HG03045 (cell line): Measurements from ENCODE around the gene UGT8.
"Not testable (repeated sequence)": the region's sequence is repeated elsewhere in the genome, so short reads cannot be mapped to it uniquely, and the experiment has no call there.

Source experiments
- ATAC-seq: cut with Tn5 transposase; IDR thresholded peaks from one replicate; pipeline ENCODE4 v1.9.1; 2021; ENCODE audit warnings: mild to moderate bottlenecking, moderate library complexity; ENCODE audit not compliant: unreplicated experiment

The UGT8 gene, protein sequence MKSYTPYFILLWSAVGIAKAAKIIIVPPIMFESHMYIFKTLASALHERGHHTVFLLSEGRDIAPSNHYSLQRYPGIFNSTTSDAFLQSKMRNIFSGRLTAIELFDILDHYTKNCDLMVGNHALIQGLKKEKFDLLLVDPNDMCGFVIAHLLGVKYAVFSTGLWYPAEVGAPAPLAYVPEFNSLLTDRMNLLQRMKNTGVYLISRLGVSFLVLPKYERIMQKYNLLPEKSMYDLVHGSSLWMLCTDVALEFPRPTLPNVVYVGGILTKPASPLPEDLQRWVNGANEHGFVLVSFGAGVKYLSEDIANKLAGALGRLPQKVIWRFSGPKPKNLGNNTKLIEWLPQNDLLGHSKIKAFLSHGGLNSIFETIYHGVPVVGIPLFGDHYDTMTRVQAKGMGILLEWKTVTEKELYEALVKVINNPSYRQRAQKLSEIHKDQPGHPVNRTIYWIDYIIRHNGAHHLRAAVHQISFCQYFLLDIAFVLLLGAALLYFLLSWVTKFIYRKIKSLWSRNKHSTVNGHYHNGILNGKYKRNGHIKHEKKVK

DNA sequence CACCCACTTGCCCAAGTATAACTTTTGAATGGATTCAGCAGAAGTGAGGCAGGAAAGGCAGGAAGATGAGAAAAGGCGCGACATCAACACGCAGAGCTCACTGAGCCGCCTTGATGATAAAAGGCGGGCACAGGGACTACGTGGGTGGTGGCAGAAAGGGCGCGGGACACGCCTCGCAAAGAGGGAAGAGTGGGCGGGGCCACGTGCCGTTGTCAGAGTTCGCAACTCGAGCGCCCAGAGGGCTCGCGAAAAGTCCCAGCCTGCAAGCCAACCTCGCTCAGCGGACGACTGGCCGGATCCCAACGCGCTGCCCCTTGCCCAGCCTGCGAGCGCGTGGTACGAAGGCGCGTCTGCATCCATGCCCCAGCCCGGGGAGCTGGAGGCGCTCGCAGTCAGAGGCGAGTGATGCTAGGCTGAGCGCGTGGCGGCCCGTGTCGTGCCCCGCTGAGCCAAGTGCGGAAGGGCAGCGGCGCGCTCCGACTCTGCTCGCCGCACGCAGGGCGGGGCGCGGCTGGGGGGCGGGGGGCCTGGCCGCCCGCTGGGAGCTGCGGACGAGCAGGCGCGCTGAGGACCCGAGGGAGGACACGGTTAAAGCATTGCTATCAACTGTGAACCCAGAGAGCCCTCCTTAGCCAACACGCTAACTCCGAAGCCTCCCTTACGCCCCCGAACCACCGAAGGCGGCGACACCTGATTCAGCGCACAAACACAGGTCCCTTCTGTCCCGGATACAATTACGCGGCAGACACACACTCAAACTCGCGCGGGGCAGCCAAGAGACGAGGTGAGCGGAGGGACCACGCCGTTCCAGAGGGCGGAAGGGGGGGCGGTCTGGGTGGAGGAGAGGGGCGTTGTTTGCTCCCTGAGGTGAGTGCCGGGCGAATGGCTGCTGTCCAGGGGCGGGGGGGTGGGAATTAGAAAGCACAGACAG is at the start of gene UGT8:
Gene UGT8 (plus strand): TSS at position 617 of the 931 bp plus-strand sequence. CDS start 24,074 bp downstream, outside the sequence.
- peak; percentile 51 for ATAC-seq

DNA sequence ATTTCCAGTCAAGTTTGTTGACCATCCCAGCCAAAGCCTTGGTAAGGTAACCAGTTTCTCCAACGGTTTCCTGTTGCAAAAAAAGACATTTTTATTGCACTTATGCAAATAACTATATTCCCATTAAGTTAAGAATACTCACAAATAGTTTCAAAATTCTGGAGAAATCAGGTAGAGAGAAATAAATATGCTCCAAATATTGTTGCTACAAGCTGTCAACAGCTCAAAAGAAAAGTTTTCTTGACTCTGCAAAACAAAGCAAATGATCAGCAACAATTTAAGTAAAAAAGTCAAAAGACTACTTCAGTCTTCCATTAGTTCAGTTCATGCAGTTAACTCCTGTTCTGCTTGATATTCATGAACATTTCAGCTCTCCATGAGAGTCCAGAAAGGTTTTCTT is 49.0 kb upstream of the UGT8 start:
- no peak for ATAC-seq

DNA sequence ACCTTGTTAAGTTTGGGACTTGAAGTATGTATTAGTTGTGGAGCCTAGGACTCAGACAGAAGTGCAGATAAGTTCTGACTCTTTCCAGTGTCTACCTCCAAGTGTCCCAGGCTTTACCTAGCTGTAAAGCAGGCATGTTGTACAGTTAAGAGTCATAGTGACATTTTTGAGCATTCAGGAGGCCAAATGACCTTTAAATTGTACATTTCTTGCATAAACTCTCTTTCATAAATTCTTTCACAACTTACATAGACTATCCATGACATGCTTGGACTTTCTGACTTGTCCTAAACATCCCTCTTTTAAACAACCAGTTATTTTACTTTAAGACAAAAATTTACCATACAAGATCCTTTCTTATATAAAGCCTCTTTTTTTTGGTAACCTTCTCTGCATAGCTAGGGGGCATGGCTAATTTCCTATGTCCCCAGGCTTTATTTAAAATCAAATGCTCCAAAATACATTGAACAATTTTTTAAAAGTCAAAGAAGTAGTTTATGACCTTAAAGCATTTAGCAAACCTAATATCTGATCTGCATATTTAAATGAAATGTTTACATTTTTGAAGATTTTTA is 40.1 kb upstream of the UGT8 start:
- ATAC-seq, result no peak

DNA sequence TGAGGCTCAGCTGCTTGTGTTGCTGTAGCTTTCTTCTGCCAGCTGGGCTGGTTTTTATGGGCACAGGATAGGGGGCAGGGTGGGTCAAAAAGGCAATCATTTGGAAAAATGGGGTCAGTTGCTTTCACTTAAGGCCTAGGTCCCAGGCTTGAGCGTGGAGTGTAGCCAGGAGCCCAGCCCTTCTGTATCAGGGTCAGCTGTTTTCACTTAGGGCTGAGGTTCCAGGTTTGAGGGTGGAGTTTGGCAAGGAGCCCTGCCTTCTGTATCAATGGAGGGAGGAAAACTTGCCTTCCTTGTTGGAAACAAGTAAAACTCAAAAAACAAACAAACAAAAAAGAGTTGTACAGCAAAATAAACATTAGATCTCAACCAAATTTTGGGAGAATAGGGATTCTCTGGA is 37.0 kb upstream of the UGT8 start:
- no peak for ATAC-seq

DNA sequence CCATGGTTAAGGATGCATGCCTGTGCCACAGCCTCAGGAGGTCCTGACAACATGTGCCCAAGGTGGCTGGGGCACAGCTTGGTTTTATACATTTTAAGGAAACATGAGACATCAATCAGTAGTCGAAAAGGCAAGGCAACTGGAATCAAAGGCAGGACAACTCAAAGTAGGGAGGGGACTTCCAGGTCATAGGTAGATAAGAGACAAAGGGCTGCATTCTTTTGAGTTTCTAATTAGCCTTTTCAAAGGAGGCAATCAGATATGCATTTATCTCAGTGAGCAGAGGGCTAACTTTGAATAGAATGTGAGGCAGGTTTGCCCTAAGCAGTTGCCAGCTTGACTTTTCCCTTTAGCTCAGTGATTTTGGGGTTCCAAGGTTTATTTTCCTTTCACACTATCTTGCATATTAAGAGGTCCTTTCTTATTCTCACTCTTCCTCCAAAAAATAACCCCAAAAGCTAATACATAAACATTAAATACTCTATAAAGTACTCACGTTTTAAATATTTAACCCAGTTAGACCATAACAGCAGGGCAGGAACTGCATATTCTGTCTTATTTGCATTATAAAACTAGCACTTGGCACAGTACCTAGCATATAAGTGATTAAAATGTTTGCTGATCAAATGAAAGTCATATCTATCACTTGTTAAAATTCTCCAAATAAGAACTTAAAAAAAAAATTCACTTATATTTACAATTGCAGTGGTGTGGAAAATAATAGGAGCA is 36.3 kb upstream of the UGT8 start:
- ATAC-seq, result no peak

DNA sequence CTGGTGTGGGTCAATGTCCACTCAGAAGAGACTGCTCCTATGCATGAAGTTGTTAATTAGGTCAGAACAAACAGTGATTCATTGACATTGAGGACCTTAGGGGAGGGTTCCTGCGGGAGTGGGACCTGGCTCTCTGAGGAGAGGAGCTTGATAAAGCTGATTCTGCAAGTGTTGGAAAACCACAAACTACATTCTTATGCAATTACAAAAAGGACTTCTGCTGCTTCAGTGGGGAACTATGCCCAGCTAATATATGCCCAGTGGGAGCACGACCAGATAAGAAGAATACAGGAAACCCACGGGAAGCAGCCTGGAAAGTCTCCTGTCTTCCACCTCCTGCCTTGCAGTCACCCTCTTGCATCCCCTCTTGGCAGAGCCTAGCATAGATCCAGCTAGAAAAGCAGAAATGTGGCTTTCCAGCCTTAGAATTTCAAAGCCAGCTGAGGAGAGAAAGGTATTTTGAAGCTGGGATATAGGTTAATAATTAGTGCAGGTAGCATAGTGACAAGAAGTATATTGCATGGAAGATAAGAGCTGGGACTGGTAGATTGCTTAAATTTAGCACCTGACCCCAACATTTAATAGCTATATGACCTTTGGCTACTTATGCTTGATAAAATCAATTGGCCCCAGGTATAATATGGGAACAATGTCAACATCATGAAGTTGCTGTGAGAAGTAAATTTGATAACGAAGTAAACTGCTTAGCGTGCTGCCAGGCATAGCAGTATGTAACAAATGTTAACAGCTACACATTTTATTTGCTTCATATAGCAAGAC is 34.9 kb upstream of the UGT8 start:
- no peak for ATAC-seq

DNA sequence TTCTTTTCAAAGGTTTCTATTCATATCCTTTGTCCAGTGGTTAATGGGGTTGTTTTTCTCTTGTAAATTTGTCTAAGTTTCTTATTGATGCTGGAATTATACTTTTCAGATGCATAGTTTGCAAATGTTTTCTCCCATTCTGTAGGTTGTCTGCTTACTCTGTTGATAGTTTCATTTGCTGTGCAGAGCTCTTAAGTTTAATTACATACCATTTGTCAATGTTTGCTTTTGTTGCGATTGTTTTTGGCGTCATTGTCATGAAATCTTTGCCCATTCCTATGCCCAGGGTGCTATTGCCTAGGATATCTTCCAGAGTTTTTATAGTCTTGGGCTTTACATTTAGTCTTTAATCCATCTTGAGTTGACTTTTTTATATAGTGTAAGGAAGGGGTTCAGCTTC is 21.2 kb upstream of the UGT8 start:
- no peak for ATAC-seq

DNA sequence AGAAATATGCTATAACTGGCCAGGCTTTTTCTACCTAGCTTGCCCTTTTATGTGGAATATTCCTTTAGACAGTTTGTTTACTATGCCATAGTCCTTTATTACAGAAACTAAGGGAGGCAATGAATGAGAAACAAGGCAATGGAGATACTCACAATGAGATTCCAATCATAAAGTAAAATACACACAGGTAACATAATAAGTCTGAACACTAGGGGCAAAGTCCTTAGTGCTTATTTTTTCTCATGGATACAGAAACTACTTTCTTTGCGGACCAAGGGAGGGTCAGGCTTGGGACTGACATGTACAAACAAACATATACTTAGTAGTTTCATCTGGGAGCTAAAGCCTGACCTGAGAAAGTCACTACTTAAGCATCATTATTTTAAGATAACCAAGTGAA is 16.0 kb upstream of the UGT8 start:
- no peak for ATAC-seq

DNA sequence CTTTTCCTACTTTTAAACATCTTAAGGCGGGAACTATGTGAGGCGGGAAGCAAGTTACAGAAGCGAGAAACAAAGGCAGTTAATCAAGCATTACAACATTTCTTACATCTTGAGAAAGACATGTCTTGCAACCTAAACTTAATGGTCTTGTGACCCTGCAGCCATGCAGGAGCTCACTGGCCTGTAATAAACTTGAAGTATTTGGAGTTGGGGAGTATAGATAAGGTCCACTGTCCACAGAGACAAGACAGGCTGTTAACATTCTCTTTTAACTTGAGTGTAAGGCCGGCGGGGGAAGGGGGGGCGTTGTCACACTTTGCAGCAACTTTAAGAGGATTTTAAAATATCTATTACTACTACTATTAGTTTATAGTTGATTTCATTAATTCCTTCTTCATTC is 10.3 kb upstream of the UGT8 start:
- ATAC-seq, result no peak

DNA sequence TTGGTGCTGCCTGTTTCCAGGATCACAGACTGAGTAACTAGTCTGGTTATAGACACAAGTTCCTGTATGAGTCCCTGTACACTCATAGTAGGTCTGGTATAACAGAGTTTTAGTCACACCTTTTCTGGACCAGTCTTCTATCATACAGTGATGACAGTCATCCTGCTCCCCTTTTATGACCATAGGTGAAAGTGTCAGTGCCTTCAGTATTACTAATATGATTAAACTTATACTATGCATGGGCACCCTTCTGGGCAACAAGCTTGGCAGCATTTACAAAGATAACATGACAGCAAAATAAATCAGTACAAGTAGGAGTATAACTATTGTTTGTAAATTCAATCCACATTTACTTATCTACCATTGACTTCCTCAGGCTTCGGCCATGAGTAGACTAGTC is 8.2 kb upstream of the UGT8 start:
- ATAC-seq, result not testable (repeated sequence)

DNA sequence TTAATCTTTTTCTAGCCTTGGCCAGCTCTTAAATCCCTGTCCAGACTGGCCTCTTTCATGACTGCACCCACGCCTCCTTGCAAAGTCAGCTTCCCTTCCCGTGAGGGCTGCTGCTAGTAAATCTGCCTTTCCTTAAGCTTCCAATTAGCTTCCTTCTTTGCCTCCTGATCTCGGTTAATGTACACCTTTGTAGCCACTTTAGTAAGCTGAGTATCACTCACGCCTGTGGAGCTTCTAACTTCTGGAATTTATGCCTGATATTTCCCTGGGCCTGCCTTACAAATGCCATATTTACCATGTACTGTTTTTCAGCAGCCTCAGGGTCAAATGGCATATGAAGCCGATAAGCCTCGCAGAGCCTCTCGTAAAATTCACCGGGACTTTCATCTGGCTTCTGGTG is 5.1 kb upstream of the UGT8 start:
- ATAC-seq, result no peak

DNA sequence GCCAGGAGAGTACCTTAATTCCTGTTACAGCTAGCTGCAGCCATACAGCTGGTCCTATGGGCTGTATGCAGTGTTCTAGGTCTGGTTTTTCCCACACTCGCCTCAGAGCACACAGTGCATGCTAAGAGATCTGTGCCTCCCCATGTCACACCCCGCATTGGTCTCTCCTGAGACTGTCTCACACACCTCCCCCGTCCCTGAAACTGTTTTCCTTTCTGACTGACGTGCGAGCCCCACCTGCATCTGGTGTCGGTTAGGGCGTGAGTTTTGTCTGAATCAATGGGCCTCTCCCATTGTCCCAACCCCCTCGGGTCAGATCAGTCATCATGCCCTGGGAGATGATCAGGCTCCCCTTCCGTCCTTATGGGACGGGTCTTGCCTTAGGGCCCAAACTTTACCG is 3.4 kb upstream of the UGT8 start:
- no peak for ATAC-seq

DNA sequence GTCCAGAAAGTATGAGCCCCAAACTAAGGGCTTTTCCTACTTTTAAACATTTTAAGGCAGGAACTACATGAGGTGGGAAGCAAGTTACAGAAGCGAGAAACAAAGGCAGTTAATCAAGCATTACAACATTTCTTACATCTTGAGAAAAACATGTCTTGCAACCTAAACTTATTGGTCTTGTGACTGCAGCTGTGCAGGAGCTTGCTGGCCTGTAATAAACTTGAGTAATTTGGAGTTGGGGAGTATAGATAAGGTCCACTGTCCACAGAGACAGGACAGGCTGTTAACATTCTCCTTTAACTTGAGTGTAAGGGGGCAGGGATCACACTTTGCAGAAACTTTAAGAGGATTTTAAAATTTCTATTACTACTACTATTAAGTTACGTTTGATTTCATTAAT is 2.7 kb upstream of the UGT8 start:
- no peak for ATAC-seq

DNA sequence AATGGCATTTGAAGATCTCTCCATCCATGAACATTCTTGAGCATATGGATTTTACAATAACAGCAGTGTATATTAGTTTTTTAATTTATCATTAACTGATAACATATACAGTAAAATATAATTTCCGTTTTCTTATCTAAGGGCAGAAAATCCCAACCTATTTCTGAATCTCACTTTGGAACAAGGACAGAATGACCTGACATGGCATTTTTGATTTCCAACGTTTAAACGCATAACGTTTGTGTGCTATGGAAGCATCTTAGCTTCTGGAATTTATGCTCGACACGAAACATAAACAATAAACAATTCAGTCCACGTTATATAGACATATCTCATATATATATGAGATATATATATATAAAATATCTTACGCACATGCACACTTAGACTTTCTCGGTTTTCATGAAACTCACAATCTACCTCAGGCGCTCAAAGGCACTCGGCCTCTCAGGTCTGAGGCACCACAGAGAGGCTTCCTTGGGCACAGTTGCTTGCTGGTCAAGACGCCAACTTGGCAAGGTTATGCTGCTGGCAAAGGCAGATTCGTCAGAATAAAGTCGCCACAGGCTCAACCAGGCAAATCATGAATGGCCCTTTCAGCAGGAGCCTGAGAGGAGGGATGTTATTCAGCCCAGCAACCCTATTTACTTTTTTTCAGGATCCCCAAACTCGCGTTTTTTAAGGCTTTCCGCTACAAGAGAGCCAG is 1.0 kb upstream of the UGT8 start:
- ATAC-seq, result no peak

DNA sequence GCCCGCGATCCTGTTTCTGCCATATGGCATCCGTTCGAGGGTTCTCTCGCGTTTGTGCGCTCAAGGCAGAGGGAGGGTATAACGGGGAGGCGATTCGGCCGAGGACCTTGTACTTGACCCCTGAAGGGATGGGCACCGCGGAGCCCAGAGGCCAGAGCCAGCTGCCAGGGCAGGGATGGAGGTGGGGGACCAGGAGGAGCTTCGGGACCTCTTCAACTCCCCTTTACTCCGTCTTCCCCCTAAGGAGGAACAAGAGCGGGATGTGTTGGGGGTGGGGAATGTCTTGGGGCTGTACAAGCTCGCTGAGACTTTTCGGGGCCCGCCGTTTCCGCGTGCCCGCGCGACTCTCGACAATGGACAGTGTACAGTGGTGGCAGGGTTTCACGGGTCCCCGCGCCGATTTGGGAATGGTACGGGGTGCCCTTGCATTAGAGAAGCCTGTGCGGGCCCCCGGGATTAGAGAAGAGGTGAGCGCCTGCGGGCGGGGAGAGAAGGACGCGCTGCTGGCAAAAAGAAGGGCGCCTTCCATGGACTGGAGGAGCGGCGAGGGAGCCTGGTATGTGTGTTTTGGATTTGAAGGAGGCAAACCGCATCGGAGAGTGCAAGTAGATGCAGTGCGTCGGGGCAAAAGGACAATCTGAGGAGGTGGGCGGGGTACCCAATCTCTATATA is 760 bp downstream of the UGT8 start:
- no peak for ATAC-seq

DNA sequence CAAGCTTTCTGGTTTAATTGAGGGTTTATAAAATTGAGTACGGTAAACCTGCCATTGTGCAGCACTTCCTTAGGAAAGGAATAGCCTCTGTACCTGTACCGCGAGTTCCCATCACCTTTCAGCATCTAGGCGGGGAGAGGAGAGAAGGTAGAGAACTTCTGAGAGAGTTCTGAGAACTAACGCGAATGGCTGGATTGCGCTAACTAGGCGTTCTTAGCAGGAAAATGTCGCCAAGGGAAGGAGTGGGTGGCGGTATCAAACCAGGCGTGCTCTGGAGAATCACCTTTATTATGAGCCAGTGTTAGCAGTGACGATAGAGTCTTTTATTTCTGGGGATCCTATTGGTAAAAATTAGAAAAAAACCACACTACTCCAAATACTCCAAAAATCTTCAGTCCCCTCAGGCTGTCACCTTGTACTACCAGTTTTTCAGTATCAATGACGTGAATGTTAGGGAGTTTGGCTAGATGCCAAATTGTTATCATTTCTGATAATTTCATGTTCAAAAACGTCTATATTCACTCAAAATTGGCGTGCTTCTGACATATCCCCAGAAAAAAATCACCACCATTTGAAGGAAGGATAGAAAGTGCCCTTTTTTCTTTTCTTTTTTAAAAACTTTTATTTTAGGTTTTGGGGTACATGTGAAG is 1.4 kb downstream of the UGT8 start:
- no peak for ATAC-seq

DNA sequence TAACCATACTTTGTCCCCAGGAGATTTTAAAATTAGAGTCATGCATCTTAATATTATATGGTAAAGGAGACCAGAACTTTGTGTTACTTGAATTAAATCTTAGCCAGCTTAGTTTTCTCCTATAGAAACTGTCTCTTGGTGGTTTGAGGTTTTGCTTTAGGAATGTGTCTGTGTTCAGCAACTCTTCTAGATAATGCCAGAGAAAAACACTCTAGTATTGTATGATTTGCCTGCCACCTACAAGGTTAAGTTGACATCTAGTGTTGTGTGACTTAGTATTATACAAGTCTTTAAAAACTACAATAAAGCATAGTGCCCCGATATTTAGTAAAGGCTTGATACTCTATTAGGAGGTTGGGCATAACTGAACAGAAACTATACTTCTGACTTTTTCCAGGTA is 2.1 kb downstream of the UGT8 start:
- no peak for ATAC-seq

DNA sequence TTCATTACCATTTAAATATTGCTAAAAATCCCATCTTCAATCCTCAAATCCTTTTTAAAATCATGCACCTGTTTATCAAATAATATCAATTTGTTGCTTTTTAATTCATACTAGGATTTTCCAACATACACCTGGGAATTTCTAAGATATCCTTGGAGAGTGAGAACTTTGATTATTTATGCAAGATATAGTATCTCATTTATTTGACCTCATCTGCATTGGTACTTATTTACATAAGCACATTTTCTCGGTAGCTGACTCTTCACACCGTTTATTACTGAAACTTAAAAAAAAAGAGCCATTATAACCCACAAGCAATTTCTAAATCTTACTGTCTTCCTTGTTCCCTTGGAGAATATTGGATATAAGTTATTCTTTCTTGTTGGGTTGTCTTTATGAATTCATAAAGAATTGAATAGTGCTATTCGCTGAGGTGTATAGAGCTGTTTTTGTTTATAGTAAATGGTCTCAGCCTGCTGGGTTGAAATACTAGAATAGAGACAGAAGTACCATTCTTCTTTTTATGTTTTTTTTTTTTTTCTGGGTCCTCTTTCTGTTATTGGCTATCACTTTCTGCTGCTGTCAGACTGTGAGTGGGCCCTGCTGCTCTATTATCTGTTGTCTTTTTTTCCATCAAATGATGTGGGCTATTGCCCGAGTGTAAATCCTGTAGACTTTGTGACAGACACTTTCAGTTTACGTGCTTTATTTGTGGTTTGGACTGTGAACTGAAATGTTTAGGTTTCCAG is 2.9 kb downstream of the UGT8 start:
- ATAC-seq, result no peak
